Measurements from ENCODE around the gene OR51G2. TPM values are rescaled to one million over a fixed set of nuclear protein-coding genes. Genes with fewer than 3 reads are reported as not detected.

Gene OR51G2
- total and polyA plus RNA-seq, 2 donors from 2014 or later, result not detected

DNA sequence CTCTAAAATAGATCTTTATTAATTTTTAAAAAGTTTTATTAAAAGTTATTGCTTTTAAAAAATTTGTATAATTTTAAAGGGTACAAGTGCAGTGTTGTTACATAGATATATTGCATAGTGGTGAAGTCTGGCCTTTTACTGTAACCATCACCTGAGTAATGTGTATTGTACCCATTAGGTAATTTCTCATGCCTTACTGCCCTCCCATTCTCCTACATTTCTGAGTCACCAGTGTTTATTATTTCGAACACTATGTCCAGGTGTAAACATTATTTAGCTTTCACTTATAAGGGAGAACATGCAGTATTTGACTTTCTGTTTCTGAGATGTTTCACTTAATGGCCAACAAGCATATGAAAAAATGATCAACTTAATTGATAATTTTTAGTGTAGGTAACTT is 2.6 kb upstream of the OR51G2 start:
- FAIRE-seq (no peak), DNase-seq (no peak)
- intact Hi-C loops (cut with DNase I), result no loop called here
- TF ChIP-seq CTCF (IDR thresholded peaks at IDR 0.05; ENCODE audit: borderline replicate concordance, extremely low read depth, insufficient read depth), result no peak
- no peak overlapping the region for H3K4me3 ChIP-seq (ENCODE audit: low read length in 3 of 3)
- no peaks in the 10 kb centered on the region for H3K27me3 ChIP-seq (ENCODE audit: control insufficient read depth, insufficient read depth, low read length)
- no peaks in the 10 kb centered on the region for H3K9me3 ChIP-seq (ENCODE audit: control insufficient read depth in 2 of 3, insufficient read depth in 1 of 3, low read length in 3 of 3)
- H3K36me3 ChIP-seq (ENCODE audit: control insufficient read depth in 2 of 3, insufficient read depth in 3 of 3, low read length in 3 of 3), result no peaks in the 10 kb centered on the region
- no peak overlapping the region for H3K9ac ChIP-seq (ENCODE audit: low read length in 3 of 3)
- no peaks in the 10 kb centered on the region for H3K4me1 ChIP-seq (ENCODE audit: control insufficient read depth in 2 of 3, insufficient read depth in 2 of 3, low read depth in 1 of 3, low read length in 3 of 3)
- H3K27ac ChIP-seq (ENCODE audit: low read depth in 2 of 2, low read length in 2 of 2), result no peak overlapping the region

GRCh38 chr11:4916581-4916980 is 2.6 kb downstream of the OR51G2 start:
- no peak overlapping the region for H3K27ac ChIP-seq (ENCODE audit: low read depth in 2 of 2, low read length in 2 of 2)
- no peaks in the 10 kb centered on the region for H3K36me3 ChIP-seq (ENCODE audit: control insufficient read depth in 2 of 3, insufficient read depth in 3 of 3, low read length in 3 of 3)
- no peaks in the 10 kb centered on the region for H3K4me1 ChIP-seq (ENCODE audit: control insufficient read depth in 2 of 3, insufficient read depth in 2 of 3, low read depth in 1 of 3, low read length in 3 of 3)
- no peaks in the 10 kb centered on the region for H3K9me3 ChIP-seq (ENCODE audit: control insufficient read depth in 2 of 3, insufficient read depth in 1 of 3, low read length in 3 of 3)
- no peak overlapping the region for H3K9ac ChIP-seq (ENCODE audit: low read length in 3 of 3)
- no peak for FAIRE-seq
- H3K27me3 ChIP-seq (ENCODE audit: control insufficient read depth, insufficient read depth, low read length), result no peaks in the 10 kb centered on the region
- no peak for TF ChIP-seq CTCF (IDR thresholded peaks at IDR 0.05; ENCODE audit: borderline replicate concordance, extremely low read depth, insufficient read depth)
- H3K4me3 ChIP-seq (ENCODE audit: low read length in 3 of 3), result no peak overlapping the region
- DNase-seq, result peak in 2 of 5 donors; percentile 55 to 64
- intact Hi-C loops (cut with DNase I), result no loop called here

GRCh38 chr11:4903484-4903883 is 15.7 kb downstream of the OR51G2 start, which contains the start of gene OR51A7:
TSS of gene OR51A7 (plus strand) at chr11:4903783. CDS start at chr11:4907370, 3,587 bp downstream.
- Histone ChIP-seq H3K4me3 (ENCODE audit: low read length in 3 of 3) (no peak within 1 kb of the TSS), H3K4me1 (ENCODE audit: control insufficient read depth in 2 of 3, insufficient read depth in 2 of 3, low read depth in 1 of 3, low read length in 3 of 3) (no peaks in the 10 kb centered on the region), H3K36me3 (ENCODE audit: control insufficient read depth in 2 of 3, insufficient read depth in 3 of 3, low read length in 3 of 3) (no peaks in the 10 kb centered on the region), H3K27me3 (ENCODE audit: control insufficient read depth, insufficient read depth, low read length) (no peaks in the 10 kb centered on the region), H3K9me3 (ENCODE audit: control insufficient read depth in 2 of 3, insufficient read depth in 1 of 3, low read length in 3 of 3) (no peaks in the 10 kb centered on the region), H3K9ac (ENCODE audit: low read length in 3 of 3) (no peak within 1 kb of the TSS), H3K27ac (ENCODE audit: low read depth in 2 of 2, low read length in 2 of 2) (no peak within 1 kb of the TSS)
- intact Hi-C loops (cut with DNase I), result no loop called here
- no peak for TF ChIP-seq CTCF (IDR thresholded peaks at IDR 0.05; ENCODE audit: borderline replicate concordance, extremely low read depth, insufficient read depth)
- FAIRE-seq, result no peak
- no peak for DNase-seq

- intact Hi-C loops (cut with DNase I), result no loop called here
- Histone ChIP-seq H3K9ac (ENCODE audit: low read length in 3 of 3) (no peak overlapping the region), H3K27ac (ENCODE audit: low read depth in 2 of 2, low read length in 2 of 2) (no peak overlapping the region), H3K9me3 (ENCODE audit: control insufficient read depth in 2 of 3, insufficient read depth in 1 of 3, low read length in 3 of 3) (no peaks in the 10 kb centered on the region), H3K4me3 (ENCODE audit: low read length in 3 of 3) (no peak overlapping the region), H3K27me3 (ENCODE audit: control insufficient read depth, insufficient read depth, low read length) (no peaks in the 10 kb centered on the region), H3K36me3 (ENCODE audit: control insufficient read depth in 2 of 3, insufficient read depth in 3 of 3, low read length in 3 of 3) (no peaks in the 10 kb centered on the region), H3K4me1 (ENCODE audit: control insufficient read depth in 2 of 3, insufficient read depth in 2 of 3, low read depth in 1 of 3, low read length in 3 of 3) (no peaks in the 10 kb centered on the region)
- FAIRE-seq, result no peak
- DNase-seq, result no peak
- no peak for TF ChIP-seq CTCF (IDR thresholded peaks at IDR 0.05; ENCODE audit: borderline replicate concordance, extremely low read depth, insufficient read depth)
Measured at GRCh38 chr11:4891996-4892640, 27.0 kb downstream of the OR51G2 start.
